Vagina (tissue), 2 donors: Measurements from ENCODE around the gene PCSK5.

Experiments used
- CTCF ChIP-seq, 3 experiments: fragments of 450-650 bp in 2 of 3; fragments of 200-600 bp in 1 of 3; sonication (generic) in 1 of 3; IDR thresholded peaks; one replicate each; pipeline ENCODE4 v1.5.1; 2017 to 2019; ENCODE audit warnings: antibody characterized with exemption in 3 of 3, mild to moderate bottlenecking in 2 of 3, moderate library complexity in 2 of 3
- POLR2A ChIP-seq, 2 donors: fragments of 450-650 bp; IDR thresholded peaks; one replicate each; pipeline ENCODE4 v1.6.1; 2017; ENCODE audit warnings: antibody characterized with exemption in 2 of 2, mild to moderate bottlenecking in 2 of 2, moderate library complexity in 2 of 2
- POLR2AphosphoS5 ChIP-seq, 2 donors: sonication (generic); formaldehyde crosslinking; IDR thresholded peaks; one replicate each; pipeline ENCODE4 v1.9.0; 2017; ENCODE audit warnings: antibody characterized with exemption in 2 of 2, mild to moderate bottlenecking in 2 of 2, low read depth in 1 of 2; ENCODE audit not compliant: insufficient read depth in 1 of 2

GRCh38 chr9:76027861-76028260 is 137.4 kb downstream of the PCSK5 start:
- no peak for TF ChIP-seq POLR2AphosphoS5 (IDR thresholded peaks at IDR 0.05; ENCODE audit: insufficient read depth in 1 of 2, low read depth in 1 of 2)
- no peak for TF ChIP-seq CTCF (IDR thresholded peaks at IDR 0.05)
- no peak for TF ChIP-seq POLR2A (IDR thresholded peaks at IDR 0.05)
